Muscle of arm (tissue), 14 donors: ENCODE measurements around the gene SERPINA5. TPM values are rescaled to one million over a fixed set of nuclear protein-coding genes. Genes with fewer than 3 reads are reported as not detected.

Source experiments
- DNase-seq: peaks from one replicate; pipeline ENCODE4 v3.0.0-alpha.2; 2013
- long read RNA-seq, 11 donors: transcript quantifications; one replicate each; lab custom pipeline, GENCODE V29; 2026
- polyA plus RNA-seq, 12 donors: library from polyadenylated mRNA; unstranded; fragments of 120-200 nt; gene quantifications; one replicate each; pipeline ENCODE4 v1.2.1, GENCODE V29; 2013; ENCODE audit not compliant: insufficient read length in 12 of 12

SERPINA5 gene
- 1 to 10 TPM in 1 of 12 donors, under 1 TPM in 7, not detected in 4; 0.10 to 3.0 (median 0.27) TPM for polyA plus RNA-seq
- long read RNA-seq, donor 1, partial matches to known transcripts = 0 of 1 reads
- long read RNA-seq, donor 1, other reads (novel, unspliced or antisense) = 0 of 1 reads
- long read RNA-seq, donor 2 = 0 reads
- long read RNA-seq, donor 3 = 0 reads
- long read RNA-seq, donor 4 = 0 reads
- long read RNA-seq, donor 5 = 0 reads
- long read RNA-seq, donor 6 = 0 reads
- long read RNA-seq, donor 7 = 0 reads
- long read RNA-seq, donor 8 = 0 reads
- long read RNA-seq, donor 9 = 0 reads
- long read RNA-seq, donor 10 = 0 reads
- long read RNA-seq, donor 11 = 0 reads

- no peak for DNase-seq
These were observed at the start of gene SERPINA5 for GRCh38 chr14:94581127-94581999. TSS of gene SERPINA5 (plus strand) at chr14:94581426. CDS start at chr14:94587363, 5,937 bp downstream.

DNA sequence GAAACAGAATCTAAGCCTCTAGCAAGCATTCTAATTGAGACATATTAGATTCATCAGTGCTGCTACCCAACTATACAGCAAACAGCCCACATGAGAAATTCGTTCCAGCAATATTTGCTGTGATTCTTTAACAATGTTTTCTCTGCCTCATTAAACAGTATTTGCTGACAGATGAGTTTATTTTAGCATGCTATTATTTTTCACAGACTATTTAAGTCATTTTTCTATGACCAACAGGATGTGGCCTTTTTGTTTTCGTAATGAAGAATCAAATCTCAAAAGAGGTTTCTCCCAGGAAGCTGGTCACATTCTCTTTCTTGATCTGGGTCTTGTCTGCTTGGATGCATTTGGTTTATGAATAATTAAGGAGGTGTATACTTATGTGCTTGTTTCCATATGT, 48.8 kb upstream of the SERPINA5 start:
- DNase-seq = no peak

- DNase-seq = no peak
These were observed 45.7 kb upstream of the SERPINA5 start for GRCh38 chr14:94535506-94535905.

GRCh38 chr14:94536836-94537235, 44.4 kb upstream of the SERPINA5 start:
- no peak for DNase-seq

DNA sequence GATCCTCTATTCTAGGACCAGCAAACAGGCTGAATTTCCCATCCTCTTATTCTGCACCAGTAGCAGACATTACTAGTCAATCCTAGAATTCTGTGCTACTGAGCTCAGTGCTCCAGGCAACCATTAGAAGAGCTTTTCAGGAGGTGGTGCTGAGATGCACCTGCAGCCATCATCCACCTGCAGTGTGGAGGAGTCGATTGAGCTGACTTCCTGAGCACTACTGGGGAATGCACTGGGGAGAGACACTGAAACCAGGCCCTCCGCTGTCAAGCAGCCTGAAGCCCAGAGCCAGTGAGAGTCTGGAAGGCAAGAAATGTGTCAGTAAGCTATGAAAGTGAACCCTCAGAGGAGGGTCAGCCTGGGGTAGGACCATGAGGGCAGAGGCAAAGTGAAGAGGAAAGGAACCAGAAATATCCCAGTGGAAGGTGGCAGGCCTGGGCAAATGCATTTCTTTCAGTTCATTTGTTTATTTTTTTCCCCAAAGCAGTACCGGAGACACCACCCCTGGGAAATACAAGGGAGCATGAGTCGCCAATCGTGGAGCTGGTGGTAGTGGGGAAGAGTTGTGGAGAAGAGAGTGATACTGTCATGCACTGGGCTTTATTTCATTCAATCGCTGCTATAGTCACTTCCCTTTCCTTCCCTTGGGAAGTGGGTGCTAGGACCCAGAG, 43.0 kb upstream of the SERPINA5 start:
- DNase-seq = no peak

GRCh38 chr14:94539181-94539580, 42.0 kb upstream of the SERPINA5 start:
- DNase-seq = no peak

- no peak for DNase-seq
These were observed 41.0 kb upstream of the SERPINA5 start for GRCh38 chr14:94540031-94540794.

- DNase-seq = no peak
These were observed 39.8 kb upstream of the SERPINA5 start for GRCh38 chr14:94541234-94541975.

- DNase-seq = no peak
These were observed 39.0 kb upstream of the SERPINA5 start for GRCh38 chr14:94542111-94542810.

DNA sequence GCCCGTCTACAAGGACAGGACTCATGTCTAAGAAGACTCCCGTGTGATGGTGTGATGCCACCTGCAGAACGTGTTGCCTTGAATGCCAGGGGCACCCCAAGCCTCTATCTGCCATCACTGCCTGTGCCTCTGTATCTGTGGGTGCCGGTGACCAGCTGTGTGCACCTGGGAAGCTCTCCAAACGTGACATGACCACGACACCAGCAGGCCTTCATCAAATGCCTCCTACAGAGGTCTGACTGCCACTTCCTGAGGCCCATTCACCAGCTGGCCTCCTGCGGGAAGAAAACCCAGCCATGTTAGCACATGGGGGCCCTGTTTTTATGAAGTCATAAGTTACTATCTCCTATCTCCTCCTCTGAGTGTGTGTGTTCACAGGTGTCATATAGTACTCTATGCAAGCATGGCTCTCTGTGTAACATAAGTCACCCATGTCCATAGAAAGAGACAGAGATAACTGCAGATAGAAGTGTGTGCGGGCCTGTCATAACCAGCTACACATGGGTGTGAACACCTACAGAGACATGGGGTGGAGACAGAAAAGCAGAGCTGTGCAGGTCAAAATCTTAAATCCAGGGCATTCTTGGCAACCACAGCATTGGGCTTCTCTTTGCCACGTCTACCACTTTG, 38.3 kb upstream of the SERPINA5 start:
- no peak for DNase-seq

- no peak for DNase-seq
These were observed 37.6 kb upstream of the SERPINA5 start for GRCh38 chr14:94543449-94544124.

GRCh38 chr14:94544726-94545125, 36.5 kb upstream of the SERPINA5 start:
- DNase-seq = no peak

DNA sequence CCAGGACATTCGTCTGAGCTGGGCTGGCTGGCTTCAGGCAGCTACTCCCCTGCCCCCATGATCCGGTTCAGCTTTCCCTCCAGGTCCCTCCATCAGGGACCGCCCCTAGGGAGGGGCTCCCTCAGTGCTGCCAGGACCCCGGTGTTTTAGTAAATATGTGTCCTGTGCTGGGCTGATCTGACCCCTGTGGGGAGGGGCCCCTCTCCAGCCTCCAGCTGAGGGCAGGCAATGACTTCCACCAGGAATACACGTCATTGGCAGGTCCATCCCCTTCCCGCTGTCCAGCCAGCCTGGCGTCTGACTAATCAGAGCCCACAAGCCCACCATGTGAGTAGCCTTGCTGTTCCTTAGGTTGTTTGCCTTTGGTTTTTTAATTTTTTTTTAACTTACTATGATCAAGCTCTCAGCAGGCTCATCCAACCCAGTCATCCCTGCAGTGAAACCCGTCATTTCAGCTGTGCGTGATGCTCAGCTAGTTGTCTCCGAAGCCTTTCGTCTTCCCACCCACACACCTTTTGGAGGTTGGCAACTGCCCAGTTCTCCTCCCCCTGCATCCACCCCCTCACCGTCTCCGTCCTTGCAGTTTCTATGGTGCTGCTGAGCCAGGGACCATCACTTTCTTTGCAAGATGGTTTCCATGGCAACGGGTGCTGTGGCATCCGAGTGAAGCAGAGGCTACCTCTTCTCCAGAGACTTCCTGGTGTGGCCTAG, 35.9 kb upstream of the SERPINA5 start:
- no peak for DNase-seq

GRCh38 chr14:94547151-94547680, 34.0 kb upstream of the SERPINA5 start:
- no peak for DNase-seq

- DNase-seq = no peak
These were observed 33.5 kb upstream of the SERPINA5 start for GRCh38 chr14:94547726-94548125.

GRCh38 chr14:94548131-94548998, 32.9 kb upstream of the SERPINA5 start:
- DNase-seq = no peak
